AG04450 (cell line): Measurements from ENCODE around the gene SARM1. TPM values are rescaled to one million over a fixed set of nuclear protein-coding genes. Genes with fewer than 3 reads are reported as not detected.

Experiments
- CTCF ChIA-PET: fragments of 300-600, 350-600 bp; formaldehyde crosslinking; extraction: SDS; loops from one replicate; lab custom pipeline; 2022; ENCODE audit warnings: antibody characterized with exemption, inconsistent platforms; lab: Charles Lee
- POLR2A ChIA-PET: fragments of 350-600 bp; formaldehyde crosslinking; extraction: SDS; loops from one replicate; lab custom pipeline; 2021; ENCODE audit warnings: antibody characterized with exemption, inconsistent platforms; lab: Yijun Ruan, JAX
- DNase-seq: peaks from one replicate; pipeline ENCODE4 v3.0.0-alpha.2; 2011; ENCODE audit warnings: low read depth, low spot score
- H3K27ac ChIP-seq: one replicate; pipeline ENCODE4 v1.5.1; 2012; ENCODE audit warnings: low read depth, low read length, control low read depth
- H3K27me3 ChIP-seq: one replicate; pipeline ENCODE4 v1.6.0; 2012; ENCODE audit warnings: low read length; ENCODE audit not compliant: control insufficient read depth, insufficient read depth
- H3K4me3 ChIP-seq: 2 replicates; pipeline ENCODE4 v1.5.1; 2011; ENCODE audit warnings: mild to moderate bottlenecking, low read depth, low read length, control low read depth
- H3K9me3 ChIP-seq: 2 replicates; pipeline ENCODE4 v1.5.1; 2012; ENCODE audit warnings: low read length; ENCODE audit not compliant: control insufficient read depth, insufficient read depth
- CTCF ChIP-seq: IDR thresholded peaks from 2 replicates; pipeline ENCODE4 v1.5.1; 2011; ENCODE audit warnings: low read depth, low read length, control low read depth, inconsistent platforms
- polyA minus RNA-seq: library from RNA; depleted of rRNA, polyadenylated mRNA; stranded (reverse); fragments of >200 nt; gene quantifications from 2 replicates; pipeline ENCODE4 v1.2.3, GENCODE V29; 2011; rRNA and poly(A)+ RNA removed
- polyA plus RNA-seq: library from polyadenylated mRNA; depleted of rRNA; stranded (reverse); fragments of >200 nt; gene quantifications from 2 replicates; pipeline ENCODE4 v1.2.3, GENCODE V29; 2011; rRNA removed

The SARM1 gene
- polyA plus RNA-seq (6.2 and 6.7 TPM in 2 replicates), polyA minus RNA-seq (10.2 TPM in 2 replicates)

GRCh38 chr17:28371245-28372202, at the start of gene SARM1:
Gene SARM1 (plus strand): TSS chr17:28371694. CDS start chr17:28372033, 339 bp downstream.
- Histone ChIP-seq H3K9me3 (no peaks in the 10 kb centered on the region; the same call in 1 of the 2 replicates), H3K27ac (peak within 1 kb of the TSS; percentile 0), H3K27me3 (no peaks in the 10 kb centered on the region), H3K4me3 (peak within 1 kb of the TSS; percentile 69)
- ChIA-PET CTCF (interaction anchor here (0.6 kb wide), 1 partner anchor 45 kb away, joined by 3 read pairs; no protein-coding TSS in a partner anchor), POLR2A (interaction anchor here (0.6 to 3.8 kb wide), 5 partner anchors 14 to 333 kb away, joined by 3 to 17 read pairs (median 3); partner anchors contain the start of genes IFT20, POLDIP2 and TNFAIP1)
- TF ChIP-seq CTCF = no peak
- DNase-seq = peak; percentile 76

- no peak overlapping the region for H3K4me3 ChIP-seq
- no peak for TF ChIP-seq CTCF
- POLR2A ChIA-PET = no interaction called here
- CTCF ChIA-PET = interaction anchor here (1.1 kb wide), 1 partner anchor 519 kb away, joined by 3 read pairs; no protein-coding TSS in a partner anchor
- H3K27ac ChIP-seq = no peak overlapping the region
- no peaks in the 10 kb centered on the region for H3K9me3 ChIP-seq
- no peaks in the 10 kb centered on the region for H3K27me3 ChIP-seq
- no peak for DNase-seq
Measured at GRCh38 chr17:28324267-28324745, 47.2 kb upstream of the SARM1 start.

GRCh38 chr17:28324781-28325180, 46.7 kb upstream of the SARM1 start:
- Histone ChIP-seq H3K4me3 (no peak overlapping the region), H3K27ac (no peak overlapping the region), H3K27me3 (no peaks in the 10 kb centered on the region), H3K9me3 (no peaks in the 10 kb centered on the region)
- ChIA-PET POLR2A (no interaction called here), CTCF (no interaction called here)
- no peak for TF ChIP-seq CTCF
- DNase-seq = no peak

GRCh38 chr17:28325211-28325610, 46.3 kb upstream of the SARM1 start:
- no peaks in the 10 kb centered on the region for H3K9me3 ChIP-seq
- POLR2A ChIA-PET = no interaction called here
- CTCF ChIA-PET = interaction anchor here (1.0 kb wide), 1 partner anchor 432 kb away, joined by 3 read pairs; no protein-coding TSS in a partner anchor
- H3K27ac ChIP-seq = no peak overlapping the region
- H3K4me3 ChIP-seq = no peak overlapping the region
- no peaks in the 10 kb centered on the region for H3K27me3 ChIP-seq
- no peak for DNase-seq
- no peak for TF ChIP-seq CTCF

GRCh38 chr17:28326114-28326513, 45.4 kb upstream of the SARM1 start:
- Histone ChIP-seq H3K27me3 (no peaks in the 10 kb centered on the region), H3K9me3 (no peaks in the 10 kb centered on the region), H3K4me3 (no peak overlapping the region), H3K27ac (no peak overlapping the region)
- CTCF ChIA-PET = interaction anchor here (0.9 to 1.0 kb wide), 2 partner anchors 157 to 433 kb away, joined by 3 to 6 read pairs; no protein-coding TSS in a partner anchor
- POLR2A ChIA-PET = no interaction called here
- no peak for TF ChIP-seq CTCF
- DNase-seq = no peak
